ENCODE measurements around the gene DOCK3. TPM values are rescaled to one million over a fixed set of nuclear protein-coding genes. Genes with fewer than 3 reads are reported as not detected.

DOCK3 gene
- total RNA-seq, 1 experiment from 2014 or later = 0.15 TPM

DNA sequence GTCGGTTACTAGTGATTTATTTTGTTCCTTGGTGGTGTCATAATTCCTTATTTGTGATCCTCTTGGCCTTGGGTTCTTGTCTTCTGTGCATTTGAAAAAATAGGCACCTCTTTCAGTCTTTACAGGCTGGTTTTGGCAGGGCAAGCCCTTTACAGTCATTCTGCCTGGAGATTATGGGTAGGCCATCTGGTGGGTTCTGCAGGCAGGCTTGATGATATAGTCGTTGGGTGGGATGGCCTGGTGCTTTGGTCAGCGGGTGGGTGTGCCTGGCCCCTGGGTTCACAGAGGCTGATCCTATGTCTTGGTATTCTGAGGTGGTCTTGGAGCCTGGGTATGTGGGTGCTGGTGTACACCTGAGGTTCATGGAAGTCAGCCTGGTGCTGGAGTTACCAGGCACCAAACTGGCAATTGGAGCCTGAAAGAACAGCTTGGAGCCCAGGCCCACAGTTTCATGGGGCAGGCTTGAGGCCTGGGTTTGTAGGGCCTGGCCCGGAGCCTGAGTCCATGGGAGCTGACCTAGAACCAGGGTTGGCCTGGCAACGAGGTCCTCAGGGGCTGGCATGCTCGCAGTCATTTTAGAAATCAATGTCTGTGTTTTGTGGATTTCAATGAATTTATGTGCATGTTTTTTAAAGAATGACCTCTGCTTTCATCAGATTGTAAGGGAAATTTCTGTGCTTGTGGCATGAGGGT lies 63.3 kb downstream of the DOCK3 start:
- H4K20me1 ChIP-seq (ENCODE audit: low read length) = no peaks in the 10 kb centered on the region
- H3K79me2 ChIP-seq (ENCODE audit: low read length) = no peaks in the 10 kb centered on the region
- ChIA-PET POLR2A (ENCODE audit: unreplicated experiment) (no interaction called here), CTCF (no interaction called here)
- H3K4me2 ChIP-seq (ENCODE audit: low read length) = no peak overlapping the region
- no peaks in the 10 kb centered on the region for H3K36me3 ChIP-seq (ENCODE audit: low read depth, low read length)
- ATAC-seq (no peak), DNase-seq (no peak)
- H2AFZ ChIP-seq (ENCODE audit: low read length) = no peak overlapping the region
- TF ChIP-seq, protein P1, sequence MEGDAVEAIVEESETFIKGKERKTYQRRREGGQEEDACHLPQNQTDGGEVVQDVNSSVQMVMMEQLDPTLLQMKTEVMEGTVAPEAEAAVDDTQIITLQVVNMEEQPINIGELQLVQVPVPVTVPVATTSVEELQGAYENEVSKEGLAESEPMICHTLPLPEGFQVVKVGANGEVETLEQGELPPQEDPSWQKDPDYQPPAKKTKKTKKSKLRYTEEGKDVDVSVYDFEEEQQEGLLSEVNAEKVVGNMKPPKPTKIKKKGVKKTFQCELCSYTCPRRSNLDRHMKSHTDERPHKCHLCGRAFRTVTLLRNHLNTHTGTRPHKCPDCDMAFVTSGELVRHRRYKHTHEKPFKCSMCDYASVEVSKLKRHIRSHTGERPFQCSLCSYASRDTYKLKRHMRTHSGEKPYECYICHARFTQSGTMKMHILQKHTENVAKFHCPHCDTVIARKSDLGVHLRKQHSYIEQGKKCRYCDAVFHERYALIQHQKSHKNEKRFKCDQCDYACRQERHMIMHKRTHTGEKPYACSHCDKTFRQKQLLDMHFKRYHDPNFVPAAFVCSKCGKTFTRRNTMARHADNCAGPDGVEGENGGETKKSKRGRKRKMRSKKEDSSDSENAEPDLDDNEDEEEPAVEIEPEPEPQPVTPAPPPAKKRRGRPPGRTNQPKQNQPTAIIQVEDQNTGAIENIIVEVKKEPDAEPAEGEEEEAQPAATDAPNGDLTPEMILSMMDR (conservative IDR thresholded peaks at IDR 0.05; ENCODE audit: low read depth, low read length) = no peak
- TF ChIP-seq EZH2phosphoT487 (IDR thresholded peaks at IDR 0.05; ENCODE audit: borderline replicate concordance, low read length) = no peak
- no peak for TF ChIP-seq EZH2 (IDR thresholded peaks at IDR 0.05; ENCODE audit: low read length, unreplicated experiment)
- no peaks in the 10 kb centered on the region for H3K9me3 ChIP-seq (ENCODE audit: low read length)
- H3F3A ChIP-seq (ENCODE audit: low read length, unreplicated experiment) = no peaks in the 10 kb centered on the region
- peaks cover 6% of the 10 kb centered on the region; the same call in 1 of the 2 replicates for H3K27me3 ChIP-seq (ENCODE audit: low read length)
- intact Hi-C loops (cut with micrococcal nuclease) = no loop called here
- H3K27ac ChIP-seq (ENCODE audit: low read length) = no peak overlapping the region
- H3K9me2 ChIP-seq (replicated peaks; ENCODE audit: low read length) = no peaks in the 10 kb centered on the region
- H3K9ac ChIP-seq (ENCODE audit: low read length) = no peak overlapping the region
- no TSS peak for BruUV-seq (replicated peaks)
- H3K4me1 ChIP-seq (ENCODE audit: insufficient read depth, low read length) = no peaks in the 10 kb centered on the region
- H3K4me3 ChIP-seq (ENCODE audit: low read length) = no peak overlapping the region

DNA sequence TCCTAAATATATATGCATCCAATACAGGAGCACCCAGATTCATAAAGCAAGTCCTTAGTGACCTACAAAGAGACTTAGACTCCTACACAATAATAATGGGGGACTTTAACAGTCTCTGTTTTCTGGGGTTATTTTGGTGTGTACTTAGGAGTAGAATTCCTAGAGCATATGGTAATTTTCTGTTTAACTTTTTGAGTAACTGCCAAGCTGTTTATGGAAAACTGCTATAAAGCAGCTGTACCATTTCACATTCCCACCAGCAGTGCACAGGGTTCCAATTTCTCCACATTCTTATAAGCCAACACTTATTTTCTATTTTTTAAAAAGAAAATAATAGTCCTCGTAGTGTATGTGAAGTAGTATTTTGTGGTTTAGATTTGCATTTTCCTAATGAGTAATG lies 68.9 kb downstream of the DOCK3 start:
- H3K9me3 ChIP-seq (ENCODE audit: low read length) = no peaks in the 10 kb centered on the region
- no peak overlapping the region for H2AFZ ChIP-seq (ENCODE audit: low read length)
- ATAC-seq (no peak), DNase-seq (no peak)
- intact Hi-C loops (cut with micrococcal nuclease) = no loop called here
- TF ChIP-seq, protein P1 (conservative IDR thresholded peaks at IDR 0.05; ENCODE audit: low read depth, low read length) = no peak
- TF ChIP-seq EZH2phosphoT487 (IDR thresholded peaks at IDR 0.05; ENCODE audit: borderline replicate concordance, low read length) (no peak), EZH2 (IDR thresholded peaks at IDR 0.05; ENCODE audit: low read length, unreplicated experiment) (no peak)
- CTCF ChIA-PET = no interaction called here
- H3K9ac ChIP-seq (ENCODE audit: low read length) = no peak overlapping the region
- no peaks in the 10 kb centered on the region for H3K36me3 ChIP-seq (ENCODE audit: low read depth, low read length)
- no peaks in the 10 kb centered on the region for H3K4me1 ChIP-seq (ENCODE audit: insufficient read depth, low read length)
- no TSS peak for BruUV-seq (replicated peaks)
- no peak overlapping the region for H3K4me3 ChIP-seq (ENCODE audit: low read length)
- POLR2A ChIA-PET (ENCODE audit: unreplicated experiment) = no interaction called here
- no peaks in the 10 kb centered on the region for H3F3A ChIP-seq (ENCODE audit: low read length, unreplicated experiment)
- H3K27me3 ChIP-seq (ENCODE audit: low read length) = peaks cover 6% of the 10 kb centered on the region; the same call in 1 of the 2 replicates
- no peaks in the 10 kb centered on the region for H3K79me2 ChIP-seq (ENCODE audit: low read length)
- H4K20me1 ChIP-seq (ENCODE audit: low read length) = no peaks in the 10 kb centered on the region
- no peaks in the 10 kb centered on the region for H3K9me2 ChIP-seq (replicated peaks; ENCODE audit: low read length)
- no peak overlapping the region for H3K27ac ChIP-seq (ENCODE audit: low read length)
- no peak overlapping the region for H3K4me2 ChIP-seq (ENCODE audit: low read length)

DNA sequence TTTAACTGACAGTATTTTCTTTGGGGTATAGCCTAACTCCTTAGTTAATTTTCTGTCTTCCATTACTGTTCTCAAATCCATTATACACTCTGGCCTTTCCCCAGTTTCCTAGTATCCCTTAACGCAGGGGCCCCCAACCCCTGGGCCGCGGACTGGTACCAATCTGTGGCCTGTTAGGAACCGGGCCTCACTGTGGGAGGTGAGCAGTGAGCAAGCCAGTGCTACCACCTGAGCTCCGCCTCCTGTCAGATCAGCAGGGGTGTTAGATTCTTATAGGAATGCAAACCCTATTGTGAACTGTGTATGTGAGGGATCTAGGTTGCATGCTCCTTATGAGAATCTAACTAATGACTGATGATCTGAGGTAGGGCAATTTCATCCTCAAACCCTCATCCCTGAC lies 75.1 kb downstream of the DOCK3 start:
- CTCF ChIA-PET = no interaction called here
- Histone ChIP-seq H2AFZ (ENCODE audit: low read length) (no peak overlapping the region), H3K27me3 (ENCODE audit: low read length) (0 out of 2 replicates have a peak, but pooled peaks cover 8% of the 10 kb centered on the region), H3K9ac (ENCODE audit: low read length) (no peak overlapping the region), H3K36me3 (ENCODE audit: low read depth, low read length) (no peaks in the 10 kb centered on the region), H3K27ac (ENCODE audit: low read length) (no peak overlapping the region), H3K9me3 (ENCODE audit: low read length) (no peaks in the 10 kb centered on the region), H4K20me1 (ENCODE audit: low read length) (no peaks in the 10 kb centered on the region), H3K4me1 (ENCODE audit: insufficient read depth, low read length) (no peaks in the 10 kb centered on the region), H3K4me3 (ENCODE audit: low read length) (no peak overlapping the region), H3K9me2 (replicated peaks; ENCODE audit: low read length) (no peaks in the 10 kb centered on the region), H3K79me2 (ENCODE audit: low read length) (no peaks in the 10 kb centered on the region), H3F3A (ENCODE audit: low read length, unreplicated experiment) (no peaks in the 10 kb centered on the region), H3K4me2 (ENCODE audit: low read length) (no peak overlapping the region)
- ATAC-seq = no peak
- intact Hi-C loops (cut with micrococcal nuclease) = no loop called here
- TF ChIP-seq EZH2 (IDR thresholded peaks at IDR 0.05; ENCODE audit: low read length, unreplicated experiment) (no peak), EZH2phosphoT487 (IDR thresholded peaks at IDR 0.05; ENCODE audit: borderline replicate concordance, low read length) (no peak)
- TF ChIP-seq, protein P1 (conservative IDR thresholded peaks at IDR 0.05; ENCODE audit: low read depth, low read length) = no peak
- POLR2A ChIA-PET (ENCODE audit: unreplicated experiment) = no interaction called here
- DNase-seq = no peak
- BruUV-seq (replicated peaks) = no TSS peak

Data from PC-3 (cell line).